Measurements from ENCODE around the gene ROBO4.

ROBO4 gene

GRCh38 chr11:124869856-124870387 lies 27.7 kb downstream of the ROBO4 start:
- no peak for DNase-seq

GRCh38 chr11:124869331-124869730 lies 28.3 kb downstream of the ROBO4 start:
- DNase-seq: no peak

GRCh38 chr11:124868331-124869274 lies 29.1 kb downstream of the ROBO4 start:
- DNase-seq: no peak

- no peak for DNase-seq
Measured at GRCh38 chr11:124867700-124868099, 30.0 kb downstream of the ROBO4 start.

GRCh38 chr11:124865902-124866851 lies 31.5 kb downstream of the ROBO4 start:
- DNase-seq: peak; percentile 57 to 69

- no peak for DNase-seq
Measured at GRCh38 chr11:124865181-124865901, 32.3 kb downstream of the ROBO4 start, which contains the start of gene ROBO3. TSS of gene ROBO3 (plus strand) at chr11:124865432. CDS start at chr11:124865578, 146 bp downstream.

- no peak for DNase-seq
Measured at GRCh38 chr11:124864892-124865180, 32.8 kb downstream of the ROBO4 start.

- no peak for DNase-seq
Measured at GRCh38 chr11:124864176-124864891, 33.3 kb downstream of the ROBO4 start.

GRCh38 chr11:124863826-124864165 lies 33.9 kb downstream of the ROBO4 start:
- DNase-seq: no peak

- no peak for DNase-seq
Measured at GRCh38 chr11:124863137-124863825, 34.4 kb downstream of the ROBO4 start.

- no peak for DNase-seq
Measured at GRCh38 chr11:124861670-124862069, 36.0 kb downstream of the ROBO4 start.

- no peak for DNase-seq
Measured at GRCh38 chr11:124859171-124859570, 38.5 kb downstream of the ROBO4 start.

GRCh38 chr11:124846070-124846673 lies 51.5 kb downstream of the ROBO4 start:
- no peak for DNase-seq

- DNase-seq: no peak
Measured at GRCh38 chr11:124844664-124845079, 53.0 kb downstream of the ROBO4 start.

- DNase-seq: no peak
Measured at GRCh38 chr11:124843616-124843910, 54.1 kb downstream of the ROBO4 start.

GRCh38 chr11:124842305-124842704 lies 55.4 kb downstream of the ROBO4 start:
- DNase-seq: no peak

GRCh38 chr11:124841840-124842239 lies 55.8 kb downstream of the ROBO4 start:
- no peak for DNase-seq

GRCh38 chr11:124841201-124841600 lies 56.5 kb downstream of the ROBO4 start:
- no peak for DNase-seq

- no peak for DNase-seq
Measured at GRCh38 chr11:124840666-124841065, 57.0 kb downstream of the ROBO4 start.

- DNase-seq: no peak
Measured at GRCh38 chr11:124839972-124840621, 57.6 kb downstream of the ROBO4 start.
